Stimulated activated CD8-positive, alpha-beta memory T cell treated with anti-CD3 and anti-CD28 coated beads, Interleukin-7, amount 100 ng/mL, for 24 hours (primary cell): ENCODE data around the gene ZKSCAN4.
A peak's percentile ranks its signal among the peaks of the same experiment; 100 is the strongest.

Source experiments
- DNase-seq: peaks from one replicate; pipeline ENCODE4 v3.0.0-alpha.2; 2020; ENCODE audit warnings: low read depth

The ZKSCAN4 gene

DNA sequence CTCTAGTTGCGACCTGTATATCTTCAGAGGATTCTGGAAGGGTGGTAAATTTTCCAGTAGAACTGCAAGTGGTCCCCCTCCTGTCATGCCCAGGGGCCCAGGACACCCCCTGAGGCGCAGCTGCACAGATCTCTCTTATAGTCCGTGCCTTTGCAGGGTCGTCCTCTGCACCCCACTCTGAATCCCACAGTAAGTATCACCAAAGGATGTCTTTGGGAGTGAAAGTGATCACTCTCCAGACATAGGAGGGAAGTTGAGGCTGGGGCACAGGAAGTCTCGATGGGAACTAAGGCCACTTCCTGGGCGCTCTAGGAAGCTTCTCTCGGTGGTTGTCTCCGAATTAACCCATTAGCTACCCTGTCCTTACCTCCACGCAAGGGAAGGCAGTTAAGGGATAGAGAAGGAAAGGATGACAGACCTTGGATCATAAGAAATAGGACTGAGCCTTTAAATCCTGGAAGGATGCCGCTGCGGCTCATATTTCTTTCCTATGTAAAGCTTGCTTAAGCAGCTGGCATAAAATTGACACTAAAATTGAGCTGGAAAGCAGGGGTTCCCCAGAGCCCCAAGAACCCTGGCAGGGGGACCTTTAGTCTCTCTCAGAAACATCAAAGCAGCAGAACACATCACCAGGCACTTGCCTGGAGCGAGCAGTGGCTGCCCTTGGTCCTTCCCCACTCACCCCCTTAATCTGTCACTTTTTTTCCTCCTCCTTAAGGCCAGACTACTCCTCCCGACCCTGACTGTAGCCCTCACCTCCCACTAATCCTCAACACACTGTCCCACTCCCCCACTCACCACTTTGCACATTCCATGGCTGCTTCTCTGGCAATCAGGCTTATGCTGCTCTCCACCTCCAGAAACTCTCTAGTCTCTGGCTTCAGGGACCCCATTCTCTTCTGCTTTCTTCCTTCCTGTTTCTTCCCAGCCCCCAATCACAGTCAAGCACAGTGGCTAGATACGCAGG, at the start of gene ZKSCAN4:
Gene ZKSCAN4, minus strand, starts transcription at position 261 of the 967 bp plus-strand sequence. CDS start 289 bp downstream, outside the sequence.
- peak; percentile 48 for DNase-seq

DNA sequence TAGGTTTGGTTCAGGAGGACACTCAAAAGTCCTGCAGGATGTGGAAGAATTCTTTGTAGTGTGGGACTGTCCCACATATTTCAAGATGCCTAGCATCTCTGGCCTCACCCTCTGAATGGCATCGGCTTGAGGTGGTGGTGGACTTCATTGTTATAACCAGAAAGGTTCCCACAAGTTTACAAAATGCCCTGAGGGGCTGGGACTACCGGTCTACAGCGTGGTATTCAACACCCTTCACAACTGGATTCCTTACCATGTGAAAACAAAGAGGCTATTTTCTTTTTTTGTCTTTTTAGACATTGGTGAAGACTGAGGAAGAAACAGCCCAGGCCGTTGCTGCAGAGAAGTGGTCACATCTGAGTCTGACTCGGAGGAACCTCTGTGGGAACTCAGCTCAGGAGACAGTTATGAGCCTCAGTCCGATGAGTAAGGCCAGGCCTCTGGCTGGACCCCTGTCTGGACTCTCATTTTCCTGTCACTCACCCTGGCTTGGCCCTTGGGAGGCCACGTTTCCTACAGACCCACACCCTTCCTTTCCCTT, 44.5 kb upstream of the ZKSCAN4 start:
- DNase-seq = no peak

DNA sequence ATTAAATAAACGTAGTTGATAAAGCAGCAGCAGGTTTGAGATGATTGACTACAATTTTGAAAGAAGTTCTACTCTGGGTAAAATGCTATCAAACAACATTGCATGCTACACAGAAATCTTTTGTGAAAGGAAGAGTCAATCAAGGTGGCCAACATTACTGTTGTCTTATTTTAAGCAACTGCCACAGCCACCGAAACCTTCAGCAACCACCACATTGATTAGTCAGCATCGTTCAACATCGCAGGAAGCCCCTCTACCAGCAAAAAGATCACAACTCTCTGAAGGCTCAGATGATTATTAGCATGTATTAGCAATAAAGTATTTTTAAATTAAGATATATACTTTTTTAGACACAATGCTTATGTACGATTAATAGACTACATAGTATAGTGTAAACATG, 43.3 kb upstream of the ZKSCAN4 start:
- no peak for DNase-seq

GRCh38 chr6:28291573-28291972, 39.5 kb upstream of the ZKSCAN4 start:
- DNase-seq = no peak

- DNase-seq = no peak
Observed at GRCh38 chr6:28282926-28283325, 30.9 kb upstream of the ZKSCAN4 start.

- DNase-seq = peak; percentile 39
Observed at GRCh38 chr6:28281288-28282064, 29.4 kb upstream of the ZKSCAN4 start, which contains the start of gene PGBD1. Gene PGBD1 (plus strand): TSS chr6:28281572. CDS start chr6:28283814, 2,242 bp downstream.

DNA sequence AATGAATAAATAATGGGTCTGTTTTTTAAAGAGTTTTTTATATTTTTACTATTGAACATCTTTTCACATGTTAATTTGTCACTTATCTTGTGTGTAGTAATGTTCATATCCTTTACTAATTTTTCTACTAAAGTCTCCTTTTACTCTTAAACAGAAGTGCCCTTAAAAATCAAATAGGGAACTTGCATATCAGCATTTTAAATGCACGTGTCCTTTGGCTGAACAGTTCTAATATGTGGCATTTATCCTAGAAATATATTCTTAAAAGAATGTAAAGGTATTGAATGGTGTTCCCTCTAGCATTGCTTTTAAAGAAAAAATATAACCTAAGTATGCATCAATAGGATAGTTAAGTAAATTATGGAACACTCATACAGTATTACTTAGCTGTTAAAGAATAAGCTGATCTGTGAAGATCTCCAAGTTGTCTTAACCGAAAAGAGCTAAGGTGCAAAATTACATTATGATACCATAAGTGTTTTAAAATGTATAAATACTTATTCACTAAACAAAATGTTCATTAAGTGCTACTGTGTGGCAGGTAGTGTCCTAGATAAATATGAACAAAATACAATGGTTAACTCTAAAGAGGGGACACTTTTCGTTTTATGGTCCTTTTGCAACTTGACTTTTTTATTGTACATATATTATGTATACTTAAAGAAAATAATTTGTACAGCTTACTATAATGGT, 28.7 kb upstream of the ZKSCAN4 start:
- no peak for DNase-seq

- DNase-seq = no peak
Observed at GRCh38 chr6:28277746-28278145, 25.7 kb upstream of the ZKSCAN4 start.

DNA sequence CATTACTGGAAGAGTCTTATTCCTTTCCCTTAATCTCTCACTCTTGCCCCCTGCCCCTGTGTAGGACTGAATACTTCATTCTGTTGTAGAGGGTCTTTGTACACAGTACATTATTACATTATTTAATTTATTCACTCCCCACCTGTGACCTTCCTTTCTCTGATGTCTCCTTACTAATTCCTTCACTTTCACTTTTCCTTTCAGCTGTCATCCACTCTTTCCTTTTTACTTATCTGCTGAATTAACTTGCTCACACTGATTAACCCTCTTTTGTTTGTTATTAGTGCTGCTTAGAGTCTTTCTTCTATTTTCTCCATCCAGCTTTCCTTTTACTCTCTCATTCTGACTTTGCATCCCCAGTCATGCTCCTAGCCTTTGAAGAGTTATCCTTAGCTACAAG, 22.8 kb upstream of the ZKSCAN4 start:
- no peak for DNase-seq

DNA sequence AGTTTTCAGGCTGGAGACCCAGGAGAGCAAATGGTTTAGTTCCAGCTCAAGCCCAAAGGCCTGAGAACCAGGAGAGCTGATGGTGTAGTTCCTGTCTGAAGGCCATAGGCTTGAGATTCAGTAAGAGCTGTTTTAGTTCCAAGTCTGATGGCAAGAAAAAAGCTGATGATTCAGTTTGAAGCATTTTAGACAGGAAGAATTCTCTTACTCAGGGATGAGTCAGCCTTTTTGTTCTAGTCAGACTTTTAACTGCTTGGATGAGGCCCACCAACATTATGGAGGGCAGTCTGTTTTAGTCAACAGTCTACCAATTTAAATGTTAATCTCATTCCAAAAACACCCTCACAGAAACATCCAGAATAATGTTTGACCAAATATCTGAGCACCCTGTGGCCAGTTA, 17.4 kb upstream of the ZKSCAN4 start:
- DNase-seq = no peak

- no peak for DNase-seq
Observed at GRCh38 chr6:28267695-28268059, 15.6 kb upstream of the ZKSCAN4 start.

DNA sequence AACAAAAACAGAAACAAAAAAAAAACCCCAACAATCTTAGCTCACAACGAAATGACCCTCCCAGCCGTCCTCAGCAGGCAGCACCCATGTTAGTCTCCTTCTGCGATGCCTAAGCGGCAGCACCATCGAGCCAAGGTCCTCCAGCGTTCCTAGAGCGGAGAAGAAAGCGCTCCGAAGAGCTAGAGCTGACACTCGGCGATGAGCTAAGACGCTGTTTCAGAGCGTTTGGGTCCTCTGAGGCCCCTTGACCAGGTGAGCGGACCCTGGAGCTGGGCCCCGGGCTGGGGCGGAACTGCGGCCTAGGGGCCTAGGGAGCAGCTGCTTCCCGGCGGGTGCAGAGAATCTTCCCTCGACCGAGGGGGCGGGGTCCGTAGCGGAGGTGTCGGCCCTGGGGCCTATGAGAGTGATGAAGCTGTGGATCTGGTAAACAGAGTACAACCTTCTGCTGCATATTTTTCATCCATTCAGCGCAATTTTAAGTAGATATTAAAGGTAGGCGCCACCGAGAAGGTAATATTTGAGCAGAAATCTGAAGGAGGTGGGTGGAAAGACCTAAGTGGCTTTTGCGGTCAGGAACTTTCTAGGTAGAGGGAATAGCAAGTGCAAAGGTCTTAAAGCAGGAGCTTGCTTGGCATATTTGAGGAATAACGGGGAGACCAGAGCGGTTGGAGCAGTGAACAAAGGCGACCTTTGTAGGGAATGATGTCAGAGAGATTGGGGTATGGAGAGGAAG, 15.1 kb upstream of the ZKSCAN4 start, which contains the start of gene ZSCAN26:
Gene ZSCAN26, plus strand, starts transcription at position 182 of the 733 bp plus-strand sequence. CDS start 4,777 bp downstream, outside the sequence.
- peak; percentile 71 for DNase-seq

- no peak for DNase-seq
Observed at GRCh38 chr6:28266563-28266961, 14.5 kb upstream of the ZKSCAN4 start.

GRCh38 chr6:28264834-28265401, 12.8 kb upstream of the ZKSCAN4 start:
- no peak for DNase-seq

GRCh38 chr6:28263922-28264321, 11.9 kb upstream of the ZKSCAN4 start:
- DNase-seq = no peak

- no peak for DNase-seq
Observed at GRCh38 chr6:28258877-28259777, 7.1 kb upstream of the ZKSCAN4 start, which contains the start of gene NKAPL. Gene NKAPL (plus strand): TSS chr6:28259297. CDS start chr6:28259372, 75 bp downstream.

GRCh38 chr6:28257042-28257441, 5.0 kb upstream of the ZKSCAN4 start:
- DNase-seq = no peak

GRCh38 chr6:28254121-28254519, 2.1 kb upstream of the ZKSCAN4 start:
- DNase-seq = no peak

GRCh38 chr6:28251661-28252008, 434 bp downstream of the ZKSCAN4 start:
- no peak for DNase-seq

- no peak for DNase-seq
Observed at GRCh38 chr6:28250747-28251146, 1.3 kb downstream of the ZKSCAN4 start.
